ENCODE measurements around the gene DLG2.
"Not testable (repeated sequence)": the region's sequence is repeated elsewhere in the genome, so short reads cannot be mapped to it uniquely, and the experiment has no call there.

The DLG2 gene

DNA sequence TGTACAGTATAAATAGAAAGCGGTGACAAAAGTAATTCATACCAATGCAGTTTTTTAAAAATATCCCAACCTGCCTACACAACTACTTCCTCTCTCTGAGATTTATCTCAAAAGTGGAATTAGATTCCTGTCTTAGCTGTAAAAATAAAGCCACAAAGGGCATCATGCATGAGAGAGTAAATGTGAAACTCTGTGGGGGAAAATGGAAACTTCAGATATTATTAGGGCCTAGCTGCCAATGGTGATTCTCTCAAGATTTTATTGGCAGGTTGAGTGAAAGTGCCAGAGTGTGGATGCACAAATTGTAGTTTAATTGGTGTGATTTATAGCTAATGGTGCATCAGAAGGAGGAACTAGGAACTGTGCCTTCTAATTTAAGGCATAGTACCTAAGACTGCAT, 1984.0 kb downstream of the DLG2 start:
- no peak for DNase-seq (ENCODE audit: low read depth in 2 of 2)

DNA sequence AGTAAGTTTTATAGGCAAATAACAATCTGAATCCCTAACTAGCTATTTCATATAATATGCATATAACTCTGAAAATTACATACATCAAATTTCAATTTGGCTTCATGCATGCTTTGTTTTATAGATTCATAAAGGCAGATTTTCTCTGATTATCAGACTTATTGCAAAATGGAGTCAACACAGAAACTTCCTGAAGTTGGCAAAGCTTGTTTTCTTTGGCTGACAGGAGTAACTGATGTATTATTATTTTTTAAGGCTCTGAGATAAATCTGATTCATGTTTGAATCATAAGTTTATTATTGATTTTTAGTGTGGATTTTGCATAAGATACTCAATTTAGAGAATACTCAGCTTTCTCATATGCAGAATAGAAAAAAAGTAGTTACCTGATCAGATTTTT, 1984.6 kb downstream of the DLG2 start:
- DNase-seq (ENCODE audit: low read depth in 2 of 2) = no peak

DNA sequence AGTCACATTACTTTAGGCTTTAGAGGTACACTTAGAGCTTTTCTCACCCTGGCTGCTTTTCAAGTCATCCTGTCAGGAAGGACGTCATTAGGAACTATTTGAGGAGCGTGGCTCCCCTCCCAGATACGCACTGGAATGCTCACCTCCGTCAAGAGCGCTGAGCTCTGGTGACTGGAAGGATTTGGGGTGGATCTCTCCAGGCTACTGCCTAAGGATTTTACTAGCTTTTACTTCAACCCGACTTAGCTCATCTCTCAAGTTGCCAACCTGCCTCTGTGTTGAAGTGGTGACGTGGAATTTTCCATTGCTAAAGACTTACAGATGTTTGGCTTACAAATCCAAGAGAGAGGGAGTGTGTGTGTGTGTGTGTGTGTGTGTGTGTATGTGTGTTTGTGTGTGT, 1985.6 kb downstream of the DLG2 start:
- no peak for DNase-seq (ENCODE audit: low read depth in 2 of 2)

DNA sequence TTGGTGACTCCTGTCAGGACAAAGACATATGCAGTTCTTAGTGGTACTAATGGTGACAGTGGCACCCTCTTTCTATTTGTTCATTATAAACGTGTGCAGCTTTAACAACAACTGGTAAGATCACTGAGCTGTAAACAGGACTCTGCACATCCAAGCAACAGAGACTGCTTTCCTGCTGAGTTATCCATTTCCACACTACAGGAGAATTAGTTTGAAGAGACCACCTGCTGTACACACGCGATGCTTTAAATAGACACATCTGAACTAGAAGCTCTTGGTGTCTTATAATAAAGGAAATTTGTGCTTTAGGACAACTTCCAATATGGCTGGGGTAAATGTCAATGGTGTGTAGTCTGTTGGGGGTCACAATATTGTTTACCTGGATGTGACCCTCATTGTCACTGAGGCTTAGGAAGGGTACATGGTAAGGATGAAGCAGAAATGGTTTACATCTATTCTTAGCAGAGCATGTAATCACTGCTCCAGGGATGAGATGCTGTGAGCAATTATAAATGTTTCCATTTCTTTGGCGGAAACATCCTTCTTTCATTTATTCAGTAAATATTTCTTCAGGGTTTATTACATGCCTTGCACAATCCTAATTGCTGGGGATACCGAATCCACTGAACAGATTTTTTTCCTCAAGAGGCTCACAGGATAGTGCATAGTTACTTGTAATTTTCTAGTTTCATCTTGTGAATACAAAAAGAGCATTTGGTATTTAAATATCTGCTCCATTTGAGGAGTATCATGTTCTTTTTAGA, 1987.0 kb downstream of the DLG2 start:
- DNase-seq (ENCODE audit: low read depth in 2 of 2) = no peak

DNA sequence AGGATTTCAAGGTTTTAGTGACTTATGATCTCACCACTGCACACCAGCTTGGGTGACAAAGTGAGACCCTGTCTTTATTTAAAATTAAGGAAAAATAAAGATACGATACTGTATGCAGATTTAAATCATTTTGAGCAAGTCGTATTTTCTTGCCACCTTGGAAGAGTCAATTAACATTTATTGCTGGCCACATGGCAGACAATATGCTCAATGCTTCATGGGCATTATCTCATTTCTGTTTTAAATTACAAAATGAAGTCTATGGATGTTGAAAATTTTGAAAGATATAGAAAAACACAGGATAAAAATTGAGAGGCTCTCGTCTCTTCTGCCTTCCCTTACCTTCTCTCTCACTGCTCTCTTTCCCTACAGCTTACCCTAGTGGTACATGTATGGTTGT, 1992.0 kb downstream of the DLG2 start:
- DNase-seq (ENCODE audit: low read depth in 2 of 2) = no peak

DNA sequence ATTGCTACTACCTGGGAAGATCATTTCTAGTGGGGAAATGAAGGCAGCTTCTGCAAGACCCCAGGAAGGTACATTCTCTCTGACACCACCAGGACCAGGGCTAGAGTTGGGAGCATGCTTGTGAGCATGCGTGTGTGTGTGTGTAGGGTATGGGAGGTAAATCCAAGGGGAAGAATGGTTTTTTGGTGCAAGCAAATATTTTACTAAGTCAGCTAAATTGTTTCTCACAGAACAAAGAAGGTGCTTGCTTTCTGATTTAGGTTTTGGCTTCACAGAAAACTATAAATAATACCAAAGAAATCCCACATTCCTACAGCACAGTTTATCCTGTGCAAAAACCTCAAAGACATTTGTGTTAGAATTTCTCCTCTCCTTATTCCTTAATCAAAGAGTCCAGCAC, 1996.9 kb downstream of the DLG2 start:
- no peak for DNase-seq (ENCODE audit: low read depth in 2 of 2)

DNA sequence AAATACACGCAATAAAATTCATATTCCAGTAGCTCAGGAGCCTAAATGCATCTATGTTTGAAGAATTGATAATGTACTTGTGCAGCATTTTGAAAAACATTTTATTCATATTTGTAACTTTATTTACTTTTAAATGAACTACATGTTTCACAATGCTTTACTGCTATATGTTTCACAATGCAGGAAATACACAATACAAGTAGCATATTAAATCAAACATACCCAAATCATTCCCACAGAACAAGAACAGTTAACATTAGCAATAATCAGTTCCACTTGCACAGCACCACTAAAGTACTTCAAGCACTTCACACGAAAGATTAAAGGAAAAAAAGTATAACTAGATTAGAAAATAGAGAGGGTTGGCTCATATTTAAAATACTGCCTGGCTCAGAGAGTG, 1997.4 kb downstream of the DLG2 start:
- DNase-seq (ENCODE audit: low read depth in 2 of 2) = no peak

DNA sequence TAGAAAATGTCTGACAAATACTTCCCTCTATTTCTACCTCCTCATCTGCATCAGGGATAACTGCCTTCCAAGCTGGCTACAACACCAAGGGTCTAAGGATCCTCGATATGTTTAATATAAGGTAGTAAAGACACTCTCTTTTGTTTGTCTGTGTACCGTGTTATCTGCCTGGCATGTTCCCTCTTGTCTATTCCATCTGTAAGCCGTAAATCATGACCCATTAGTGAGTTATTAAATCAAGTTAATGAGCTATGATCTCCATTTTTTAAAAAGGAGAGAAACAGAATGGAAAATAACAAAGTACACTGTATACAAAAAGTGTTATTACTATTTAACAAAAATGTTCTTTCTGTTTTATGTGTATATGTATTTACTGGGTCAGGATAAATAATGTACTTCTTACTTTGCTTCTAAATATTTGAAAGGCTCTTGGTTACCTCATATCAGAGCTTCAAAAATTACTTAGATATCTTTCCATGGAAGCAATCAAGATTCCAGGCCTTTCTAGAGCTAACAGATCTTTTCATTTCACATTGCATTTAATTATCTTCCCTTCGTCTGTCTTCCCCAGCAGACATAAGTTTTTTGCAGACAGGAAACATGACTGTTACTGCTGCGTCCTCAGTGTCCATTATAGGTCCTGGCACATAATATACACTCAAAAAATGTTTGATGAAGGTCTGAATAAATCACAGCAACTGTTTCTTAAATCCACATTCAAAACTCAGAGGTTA, 1998.4 kb downstream of the DLG2 start:
- no peak for DNase-seq (ENCODE audit: low read depth in 2 of 2)

DNA sequence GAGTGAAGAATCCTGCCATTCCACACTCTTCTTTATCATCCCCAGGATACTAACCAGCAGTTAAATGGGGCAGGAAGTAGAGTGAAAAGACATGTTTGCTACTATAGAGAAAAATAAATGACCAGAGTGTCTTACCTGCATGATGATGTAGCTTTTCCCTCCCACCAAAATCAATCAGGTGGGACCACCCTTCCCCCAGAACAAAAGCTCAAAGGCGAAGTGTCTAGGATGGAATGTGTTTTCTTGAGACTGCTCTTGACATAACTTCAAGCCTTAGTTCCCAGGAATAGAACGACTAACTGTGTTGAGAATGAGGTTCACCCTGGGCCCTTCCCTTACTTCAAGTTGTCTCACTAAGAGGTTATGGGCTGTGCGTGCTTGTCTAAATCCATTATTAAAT, 2001.8 kb downstream of the DLG2 start:
- no peak for DNase-seq (ENCODE audit: low read depth in 2 of 2)

DNA sequence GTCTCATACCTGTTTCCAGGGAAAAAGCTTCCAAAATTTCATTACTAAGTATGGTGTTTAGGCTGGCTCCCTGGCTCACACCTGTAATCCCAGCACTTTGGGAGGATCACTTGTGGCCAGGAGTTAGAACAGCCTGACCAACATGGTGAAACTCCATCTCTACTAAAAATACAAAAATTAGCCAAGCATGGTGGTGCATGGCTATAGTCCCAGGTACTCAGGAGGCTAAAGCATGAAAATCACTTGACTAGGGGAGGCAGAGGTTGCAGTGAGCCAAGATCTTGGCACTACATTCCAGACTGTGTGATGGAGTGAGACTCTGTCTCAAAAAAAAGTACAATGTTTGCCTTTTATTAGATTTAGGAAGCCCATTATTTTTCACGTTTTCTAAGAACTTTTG, 2009.5 kb downstream of the DLG2 start:
- DNase-seq (ENCODE audit: low read depth in 2 of 2) = no peak

DNA sequence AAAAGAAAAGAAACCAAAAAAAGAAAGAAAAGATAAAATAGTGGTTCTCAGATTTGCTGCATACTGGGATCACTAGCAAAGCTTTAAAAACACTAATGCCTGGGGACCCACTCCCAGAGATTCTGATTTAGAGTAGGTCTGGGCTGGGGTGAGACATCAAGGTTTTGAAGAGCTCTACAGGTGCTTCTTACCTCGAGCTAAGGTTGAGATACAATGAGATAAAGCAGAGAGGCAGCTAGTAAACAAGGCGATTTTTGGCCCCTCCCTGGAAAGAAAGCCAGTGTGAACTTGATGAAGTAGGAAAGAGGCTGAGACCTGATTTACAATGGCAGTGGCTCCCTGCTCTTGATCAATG, 2013.4 kb downstream of the DLG2 start:
- no peak for DNase-seq (ENCODE audit: low read depth in 2 of 2)

DNA sequence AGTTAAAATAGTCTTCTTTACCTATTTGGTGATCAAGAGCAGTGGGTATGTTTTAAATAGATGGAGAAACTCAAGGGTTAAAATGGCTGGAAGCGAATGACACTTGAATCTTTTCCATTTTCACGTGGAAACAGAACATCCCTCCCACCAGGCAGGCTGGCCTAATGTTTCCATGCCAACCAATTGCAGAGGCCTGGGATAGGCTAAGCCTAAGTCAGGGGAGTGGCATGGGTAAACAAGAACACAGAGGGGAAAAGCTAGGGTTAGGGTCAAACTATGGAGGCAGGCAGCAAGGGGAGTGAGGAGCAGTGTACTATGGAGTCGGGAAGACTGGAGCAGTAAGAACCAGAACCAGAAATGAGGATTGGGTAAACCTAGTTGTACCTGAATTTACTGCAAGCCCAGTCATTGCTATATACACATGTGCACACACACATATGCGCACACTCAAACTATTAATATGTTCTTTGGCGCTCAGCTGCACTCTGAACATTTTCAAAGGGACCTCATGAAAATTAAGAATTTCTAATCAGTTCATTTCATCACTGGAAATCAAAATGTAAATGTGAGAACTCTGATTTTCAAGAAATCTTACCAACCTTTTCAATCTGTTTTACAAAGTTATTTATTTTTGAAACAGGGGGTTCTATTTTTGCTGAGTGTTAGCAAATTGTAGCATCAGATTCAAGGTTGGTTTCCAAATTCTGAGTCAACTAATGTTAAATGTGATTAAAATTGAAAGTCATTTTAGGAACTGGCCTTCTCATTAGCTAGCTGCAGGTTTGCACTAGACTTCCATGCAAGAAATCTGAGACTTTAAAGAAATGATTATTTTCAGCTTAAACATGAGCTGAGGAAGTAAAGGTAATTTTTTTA, 2014.0 kb downstream of the DLG2 start:
- no peak for DNase-seq (ENCODE audit: low read depth in 2 of 2)

DNA sequence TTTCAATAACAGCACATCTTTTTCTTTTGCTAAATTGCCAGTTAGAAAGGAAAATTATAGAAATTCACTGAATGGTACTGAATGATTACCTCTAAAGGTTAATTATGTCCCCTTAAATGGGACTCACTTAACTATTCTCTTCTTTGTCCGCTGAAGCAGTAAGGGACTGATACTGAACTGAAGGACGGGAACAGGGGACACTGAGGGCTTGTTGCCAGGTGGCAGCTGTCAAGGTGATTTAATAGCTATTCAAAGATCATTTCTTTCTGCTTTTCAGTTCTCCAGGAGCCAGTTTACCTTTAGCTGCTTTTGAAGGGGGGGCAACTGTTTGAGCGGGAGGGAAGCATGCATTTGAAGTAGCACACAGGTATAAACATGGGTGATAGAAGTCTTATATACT, 2015.5 kb downstream of the DLG2 start:
- DNase-seq (ENCODE audit: low read depth in 2 of 2) = no peak

DNA sequence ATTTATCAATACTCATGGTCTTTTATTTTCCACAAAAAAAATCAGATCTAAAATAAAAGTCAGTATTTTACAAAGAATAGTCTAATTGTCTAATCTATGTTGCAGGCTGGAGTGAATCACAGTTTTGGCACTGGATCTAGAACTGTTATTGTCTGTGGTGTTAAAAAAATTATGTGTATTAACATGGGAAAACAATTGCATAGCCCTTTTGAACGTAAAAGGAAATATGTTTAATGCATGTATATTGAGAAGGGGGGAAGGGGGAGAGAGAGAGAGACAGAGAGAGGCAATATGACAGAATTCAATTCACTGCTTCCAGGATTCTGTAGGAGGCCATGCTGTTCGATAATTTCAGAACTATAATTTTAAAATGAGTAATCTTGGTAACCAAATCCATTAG, 2016.1 kb downstream of the DLG2 start:
- no peak for DNase-seq (ENCODE audit: low read depth in 2 of 2)

DNA sequence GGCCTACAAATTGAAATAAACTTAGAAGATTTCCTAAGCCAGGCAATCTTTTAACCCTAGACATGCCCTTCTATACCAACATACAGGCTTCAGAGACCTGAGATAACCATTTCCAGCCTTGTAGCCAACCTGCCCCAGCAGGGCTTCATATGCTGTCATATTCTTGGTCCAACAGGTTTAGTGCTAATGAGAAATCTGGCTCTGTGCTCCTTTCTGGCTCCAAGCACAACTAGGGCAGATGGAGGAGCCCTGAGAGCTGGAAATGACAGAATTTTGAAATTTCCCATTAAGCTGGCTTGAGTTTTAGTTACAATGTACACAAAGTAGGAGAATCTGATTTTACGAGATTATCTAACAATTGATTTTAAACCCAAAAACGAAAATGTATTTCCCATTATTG, 2018.0 kb downstream of the DLG2 start:
- DNase-seq (ENCODE audit: low read depth in 2 of 2) = no peak

DNA sequence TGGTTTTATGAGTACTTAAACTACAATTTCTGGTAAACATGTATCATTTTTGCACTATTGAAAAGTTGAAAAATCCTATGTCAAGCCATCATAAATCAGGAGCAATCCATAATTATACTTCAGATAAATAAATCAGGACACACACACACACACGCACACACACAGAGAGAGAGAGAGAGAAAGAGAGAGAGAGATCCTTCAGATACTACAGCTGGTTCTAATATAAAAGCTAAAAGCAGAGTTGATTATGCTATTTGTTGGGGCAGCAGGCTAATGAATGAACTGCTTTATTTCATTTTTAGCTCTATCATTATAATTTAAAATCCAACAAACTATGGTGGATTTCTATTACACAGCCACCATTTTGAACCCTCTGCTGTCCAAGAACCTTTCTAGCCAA, 2018.6 kb downstream of the DLG2 start:
- DNase-seq (ENCODE audit: low read depth in 2 of 2) = no peak

DNA sequence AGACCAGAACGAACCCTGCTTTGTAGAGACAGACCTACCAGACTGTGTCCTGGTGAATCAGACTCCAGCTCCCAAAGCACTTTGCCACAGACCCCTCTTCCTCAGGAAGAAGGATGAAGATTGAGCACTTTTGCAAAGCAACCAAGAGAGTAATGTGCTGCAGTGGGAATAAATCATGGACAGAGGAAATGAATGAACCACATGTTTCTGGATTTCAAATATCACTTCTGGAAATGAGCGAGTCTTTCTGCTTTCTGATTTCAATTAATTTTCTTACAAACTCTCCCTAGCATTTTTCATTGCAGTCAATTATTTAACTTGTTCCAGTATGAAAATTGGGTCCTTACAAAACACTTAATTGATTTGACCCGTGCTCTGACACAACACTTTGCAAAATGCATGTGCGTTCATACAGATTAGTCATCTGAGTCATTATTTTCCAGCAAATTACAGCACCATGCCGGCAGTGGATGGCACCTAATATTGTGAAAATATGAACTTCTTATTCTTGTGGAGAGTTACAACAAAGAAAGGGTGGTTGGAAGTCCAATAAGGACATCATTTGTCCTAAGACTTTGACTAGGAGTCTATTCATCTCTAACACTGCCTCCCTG, 2025.1 kb downstream of the DLG2 start:
- DNase-seq (ENCODE audit: low read depth in 2 of 2) = no peak

DNA sequence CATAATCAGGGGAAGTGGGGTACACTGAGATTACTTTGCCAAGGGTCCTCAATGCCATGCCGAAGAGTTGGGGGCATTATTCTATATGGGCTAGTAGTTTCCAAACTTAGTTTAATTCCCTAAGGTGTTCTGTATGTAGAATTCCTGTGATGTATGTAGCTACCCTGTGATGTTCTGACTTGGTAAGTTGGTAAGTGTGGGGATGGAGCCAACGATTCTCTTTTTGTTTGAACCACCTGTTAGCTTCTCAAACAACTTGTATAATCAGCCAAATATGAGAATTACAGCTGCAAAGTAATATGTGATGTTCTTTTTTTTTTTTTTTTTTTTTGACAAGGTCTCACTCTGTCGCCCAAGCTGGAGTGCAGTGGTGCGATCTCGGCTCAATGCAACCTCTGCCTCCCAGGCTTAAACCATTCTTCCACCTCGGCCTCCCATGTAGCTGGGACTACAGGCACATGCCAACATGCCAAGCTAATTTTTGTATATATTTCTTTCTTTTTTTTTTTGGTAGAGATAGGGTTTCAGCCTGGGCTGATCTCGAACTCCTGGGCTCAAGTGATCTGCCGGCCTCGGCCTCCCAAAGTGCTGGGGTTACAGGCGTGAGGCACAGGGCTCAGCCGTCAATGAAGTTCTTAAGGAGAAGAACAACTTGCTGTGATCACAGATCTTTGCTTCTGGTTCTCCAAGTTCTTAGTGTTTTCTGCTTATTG, 2025.8 kb downstream of the DLG2 start:
- DNase-seq (ENCODE audit: low read depth in 2 of 2) = no peak

DNA sequence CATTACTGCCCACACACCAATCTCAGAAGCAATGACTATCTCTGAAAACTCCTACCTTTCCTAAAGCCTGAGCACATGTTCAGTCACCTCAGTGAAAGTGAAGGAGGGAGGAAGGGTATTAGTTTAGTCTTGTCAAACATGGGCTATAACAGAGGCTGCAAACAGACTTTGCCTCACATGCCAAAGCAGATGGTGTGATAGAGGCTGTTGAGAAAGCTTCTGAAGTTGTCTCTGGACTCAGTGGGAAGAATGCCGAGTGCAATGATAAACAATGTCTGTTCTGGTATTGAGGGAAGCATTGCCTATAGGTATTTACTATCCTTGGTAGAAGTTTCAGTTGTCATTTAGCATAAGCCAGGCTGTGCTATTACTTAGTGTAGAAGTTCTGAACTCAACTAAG, 2026.5 kb downstream of the DLG2 start:
- no peak for DNase-seq (ENCODE audit: low read depth in 2 of 2)

DNA sequence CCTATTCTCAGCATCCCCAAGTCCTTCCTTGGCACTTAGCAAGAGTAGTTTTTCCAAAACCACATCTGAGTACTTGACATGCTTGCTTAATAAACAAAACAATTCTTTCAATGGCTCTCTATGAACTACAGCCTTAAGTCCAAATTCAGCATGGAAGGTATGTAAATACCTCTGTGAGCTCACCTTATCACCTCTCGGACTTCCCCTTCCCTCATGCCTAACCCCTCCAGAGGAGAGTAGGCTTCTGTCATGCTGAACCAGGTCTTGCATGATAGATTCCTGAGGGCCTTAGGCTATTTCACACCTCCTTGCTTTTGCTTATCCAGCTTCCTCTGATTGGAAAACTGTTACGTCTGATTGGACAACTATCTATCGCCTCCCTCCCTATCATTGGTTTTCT, 2028.1 kb downstream of the DLG2 start:
- DNase-seq (ENCODE audit: low read depth in 2 of 2) = no peak

DNA sequence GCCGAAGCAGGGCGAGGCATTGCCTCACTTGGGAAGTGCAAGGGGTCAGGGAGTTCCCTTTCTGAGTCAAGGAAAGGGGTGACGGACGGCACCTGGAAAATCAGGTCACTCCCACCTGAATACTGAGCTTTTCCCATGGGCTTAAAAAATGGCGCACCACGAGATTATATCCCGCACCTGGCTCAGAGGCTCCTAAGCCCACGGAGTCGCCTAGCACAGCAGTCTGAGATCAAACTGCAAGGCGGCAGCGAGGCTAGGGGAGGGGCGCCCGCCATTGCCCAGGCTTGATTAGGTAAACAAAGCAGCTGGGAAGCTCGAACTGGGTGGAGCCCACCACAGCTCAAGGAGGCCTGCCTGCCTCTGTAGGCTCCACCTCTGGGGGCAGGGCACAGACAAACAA, 2039.3 kb downstream of the DLG2 start:
- DNase-seq (ENCODE audit: low read depth in 2 of 2) = not testable (repeated sequence)

All from stimulated activated CD4-positive, alpha-beta T cell treated with anti-CD3 and anti-CD28 coated beads, Interleukin-1b, Interleukin-23, amount 100 ng/mL, for 4 hours (primary cell).